Measurements from ENCODE around the gene MNAT1. TPM values are rescaled to one million over a fixed set of nuclear protein-coding genes. Genes with fewer than 3 reads are reported as not detected.

The MNAT1 gene
- total and polyA plus RNA-seq, 4 donors, result 16.7 to 85.5 (median 21.6) TPM

DNA sequence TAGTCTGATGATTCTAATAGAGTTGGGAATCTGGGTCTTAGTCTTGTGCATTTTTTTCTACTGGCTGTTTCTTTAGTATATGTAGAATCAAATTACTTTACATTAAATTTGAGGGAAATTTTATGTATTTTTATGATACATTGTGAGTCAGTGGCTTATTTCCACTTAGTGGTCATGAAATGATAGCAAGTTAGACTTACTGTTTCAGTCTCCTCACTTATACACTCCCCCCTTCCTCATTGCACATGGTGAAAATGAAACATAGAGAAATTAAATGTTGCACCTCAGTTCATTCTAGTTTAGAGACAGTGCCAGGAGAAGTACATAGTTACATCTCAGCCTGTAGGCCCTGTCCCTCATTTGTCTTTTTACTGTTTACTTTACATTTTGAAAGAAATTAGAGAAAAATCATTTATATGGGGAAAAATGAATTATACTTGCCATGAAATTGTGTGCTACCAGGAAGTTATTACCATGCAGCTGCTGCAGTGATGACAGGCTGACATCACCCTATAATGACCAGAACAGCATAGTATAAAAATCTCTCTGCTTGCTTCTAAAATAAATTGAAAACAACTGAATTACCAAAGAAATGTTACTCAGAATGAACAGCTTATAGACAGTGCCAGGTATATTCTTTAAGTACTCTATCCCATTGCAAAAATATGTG, 133.1 kb downstream of the MNAT1 start:
- DNase-seq, result no peak
- Histone ChIP-seq H3K9ac (ENCODE audit: insufficient read depth in 1 of 2, low read length in 2 of 2) (peak overlapping the region in 1 of 2 donors; percentile 34), H3K9me3 (ENCODE audit: control insufficient read depth in 4 of 4, insufficient read depth in 3 of 4, low read length in 3 of 4) (no peaks in the 10 kb centered on the region), H3K4me3 (no peak overlapping the region), H3K36me3 (ENCODE audit: control insufficient read depth in 4 of 4, insufficient read depth in 4 of 4, low read length in 4 of 4) (peaks cover 0 to 3% (median 0%) of the 10 kb centered on the region in 4 donors), H3K4me1 (ENCODE audit: control insufficient read depth in 5 of 5, insufficient read depth in 5 of 5, low read length in 5 of 5) (peaks cover 0 to 10% (median 0%) of the 10 kb centered on the region in 5 donors), H3K27ac (ENCODE audit: low read depth in 1 of 2, low read length in 1 of 2) (no peak overlapping the region), H3K27me3 (ENCODE audit: control insufficient read depth in 3 of 3, insufficient read depth in 3 of 3, low read length in 2 of 3) (no peaks in the 10 kb centered on the region)
- no peak for TF ChIP-seq CTCF (IDR thresholded peaks at IDR 0.05; ENCODE audit: control extremely low read depth, extremely low read depth)
- ATAC-seq (ENCODE audit: insufficient read depth, low FRiP score), result no peak

DNA sequence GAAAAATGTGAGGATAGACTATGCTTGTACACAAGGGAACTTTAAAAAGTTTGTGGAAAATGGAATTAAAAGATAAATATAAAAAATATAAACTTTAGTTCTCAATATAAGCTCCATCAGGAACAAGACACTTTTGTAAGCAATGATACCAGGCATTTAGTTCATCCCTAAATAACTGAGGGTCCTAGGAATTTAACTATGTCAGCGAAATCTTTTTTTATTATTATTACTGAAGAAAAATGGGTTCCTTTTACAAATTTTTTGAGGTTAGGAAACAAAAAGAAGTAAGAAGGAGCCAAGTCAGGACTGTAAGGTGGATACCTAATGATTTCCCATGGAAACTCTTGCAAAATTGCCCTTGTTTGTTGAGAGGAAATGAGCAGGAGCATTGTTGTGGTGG, 143.6 kb downstream of the MNAT1 start:
- ATAC-seq (ENCODE audit: insufficient read depth, low FRiP score) (no peak), DNase-seq (no peak)
- Histone ChIP-seq H3K4me1 (ENCODE audit: control insufficient read depth in 5 of 5, insufficient read depth in 5 of 5, low read length in 5 of 5) (no peaks in the 10 kb centered on the region), H3K27me3 (ENCODE audit: control insufficient read depth in 3 of 3, insufficient read depth in 3 of 3, low read length in 2 of 3) (no peaks in the 10 kb centered on the region), H3K4me3 (no peak overlapping the region), H3K9me3 (ENCODE audit: control insufficient read depth in 4 of 4, insufficient read depth in 3 of 4, low read length in 3 of 4) (peaks cover 0 to 5% (median 0%) of the 10 kb centered on the region in 4 donors), H3K9ac (ENCODE audit: insufficient read depth in 1 of 2, low read length in 2 of 2) (no peak overlapping the region), H3K27ac (ENCODE audit: low read depth in 1 of 2, low read length in 1 of 2) (no peak overlapping the region), H3K36me3 (ENCODE audit: control insufficient read depth in 4 of 4, insufficient read depth in 4 of 4, low read length in 4 of 4) (peaks cover 0 to 5% (median 0%) of the 10 kb centered on the region in 4 donors)
- WGBS, 2 donors, result 97 to 99% methylated on average over 1 of the region's 1 CpG
- TF ChIP-seq CTCF (IDR thresholded peaks at IDR 0.05; ENCODE audit: control extremely low read depth, extremely low read depth), result no peak

- no peak overlapping the region for H3K4me3 ChIP-seq
- H3K27me3 ChIP-seq (ENCODE audit: control insufficient read depth in 3 of 3, insufficient read depth in 3 of 3, low read length in 2 of 3), result no peaks in the 10 kb centered on the region
- H3K36me3 ChIP-seq (ENCODE audit: control insufficient read depth in 4 of 4, insufficient read depth in 4 of 4, low read length in 4 of 4), result peaks cover 0 to 5% (median 0%) of the 10 kb centered on the region in 4 donors
- H3K4me1 ChIP-seq (ENCODE audit: control insufficient read depth in 5 of 5, insufficient read depth in 5 of 5, low read length in 5 of 5), result no peaks in the 10 kb centered on the region
- H3K9me3 ChIP-seq (ENCODE audit: control insufficient read depth in 4 of 4, insufficient read depth in 3 of 4, low read length in 3 of 4), result peaks cover 0 to 5% (median 0%) of the 10 kb centered on the region in 4 donors
- no peak overlapping the region for H3K27ac ChIP-seq (ENCODE audit: low read depth in 1 of 2, low read length in 1 of 2)
- no peak overlapping the region for H3K9ac ChIP-seq (ENCODE audit: insufficient read depth in 1 of 2, low read length in 2 of 2)
- no peak for TF ChIP-seq CTCF (IDR thresholded peaks at IDR 0.05; ENCODE audit: control extremely low read depth, extremely low read depth)
- ATAC-seq (ENCODE audit: insufficient read depth, low FRiP score) (no peak), DNase-seq (no peak)
Measured at GRCh38 chr14:60878536-60878935, 144.0 kb downstream of the MNAT1 start.

DNA sequence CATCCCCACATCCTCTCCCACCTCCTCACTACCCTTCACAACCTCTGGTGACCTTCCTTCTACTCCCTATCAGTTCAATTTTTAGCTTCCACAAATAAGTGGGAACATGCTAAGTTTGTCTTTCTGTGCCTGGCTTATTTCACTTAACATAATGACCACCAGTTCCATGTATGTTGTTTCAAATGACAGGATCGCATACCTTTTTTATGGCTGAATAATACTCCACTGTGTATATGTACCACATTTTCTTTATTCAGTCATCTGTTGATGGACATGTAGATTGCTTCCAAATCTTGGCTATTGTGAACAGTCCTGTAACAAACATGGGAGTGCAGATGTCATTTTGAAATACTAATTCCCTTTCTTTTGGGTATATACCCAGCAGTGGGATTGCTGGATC, 147.7 kb downstream of the MNAT1 start:
- no peak overlapping the region for H3K9ac ChIP-seq (ENCODE audit: insufficient read depth in 1 of 2, low read length in 2 of 2)
- peaks cover 0 to 5% (median 3%) of the 10 kb centered on the region in 4 donors for H3K9me3 ChIP-seq (ENCODE audit: control insufficient read depth in 4 of 4, insufficient read depth in 3 of 4, low read length in 3 of 4)
- DNase-seq (no peak), ATAC-seq (ENCODE audit: insufficient read depth, low FRiP score) (no peak)
- peaks cover 0 to 5% (median 0%) of the 10 kb centered on the region in 4 donors for H3K36me3 ChIP-seq (ENCODE audit: control insufficient read depth in 4 of 4, insufficient read depth in 4 of 4, low read length in 4 of 4)
- no peaks in the 10 kb centered on the region for H3K27me3 ChIP-seq (ENCODE audit: control insufficient read depth in 3 of 3, insufficient read depth in 3 of 3, low read length in 2 of 3)
- H3K4me3 ChIP-seq, result no peak overlapping the region
- no peak for TF ChIP-seq CTCF (IDR thresholded peaks at IDR 0.05; ENCODE audit: control extremely low read depth, extremely low read depth)
- no peaks in the 10 kb centered on the region for H3K4me1 ChIP-seq (ENCODE audit: control insufficient read depth in 5 of 5, insufficient read depth in 5 of 5, low read length in 5 of 5)
- 100% methylated on average over 1 of the region's 1 CpG for whole genome bisulfite sequencing, 2 donors
- H3K27ac ChIP-seq (ENCODE audit: low read depth in 1 of 2, low read length in 1 of 2), result no peak overlapping the region

All from lung (tissue), 12 donors.